Measurements from ENCODE around the gene MAT1A. TPM values are rescaled to one million over a fixed set of nuclear protein-coding genes. Genes with fewer than 3 reads are reported as not detected.

Gene MAT1A
- not detected in 2 replicates for total RNA-seq

DNA sequence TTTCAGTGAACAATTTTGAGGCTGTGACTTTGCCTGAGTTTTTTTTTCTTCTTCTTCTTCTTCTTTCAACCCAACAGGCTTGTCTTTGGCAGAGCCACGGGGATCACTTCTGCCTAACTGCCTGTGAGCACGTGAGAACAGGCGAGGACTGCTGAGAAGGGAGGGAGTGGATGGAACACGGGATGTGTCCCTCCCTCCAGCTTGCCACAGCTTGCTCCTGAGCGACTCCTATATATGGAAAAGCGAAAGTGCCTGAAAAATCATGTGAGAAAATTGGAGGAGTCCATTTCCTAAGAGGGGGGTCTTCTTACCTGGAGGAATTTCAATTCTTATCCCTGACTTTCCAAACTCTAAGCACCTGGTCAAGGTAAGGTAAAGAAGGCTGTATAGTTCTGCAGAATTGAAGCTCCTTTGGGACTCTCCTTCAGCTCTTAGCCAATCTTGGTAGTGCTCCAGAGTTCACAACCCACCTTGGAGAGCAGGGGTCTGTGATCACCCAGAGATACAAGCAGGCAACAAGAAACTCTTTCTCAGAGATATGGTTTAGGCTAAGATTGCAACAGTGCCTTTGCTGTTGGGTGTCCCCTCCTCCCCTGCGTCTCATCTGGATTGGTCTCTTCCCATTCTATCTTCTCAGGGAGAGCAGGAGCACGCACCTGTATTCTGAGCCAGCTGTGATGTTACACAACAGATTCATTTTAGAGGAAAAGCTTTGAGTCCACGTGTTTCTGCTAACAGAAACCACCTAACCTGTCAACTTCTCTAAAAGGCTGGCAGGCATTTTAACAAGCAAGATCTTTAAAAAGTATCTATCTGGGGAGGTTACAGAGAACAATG, at the start of gene MAT1A:
Gene MAT1A, minus strand, starts transcription at position 208 of the 837 bp plus-strand sequence. CDS start 235 bp downstream, outside the sequence.

Other genes starting within 250 kb of the MAT1A start
- gene TMEM254, start 211.0 kb downstream of the MAT1A start, total RNA-seq = 15.4 and 22.1 TPM in 2 replicates
- gene PLAC9, start 156.9 kb downstream of the MAT1A start, total RNA-seq = 25.4 and 28.7 TPM in 2 replicates
- gene ANXA11, start 84.1 kb downstream of the MAT1A start, total RNA-seq = 155 and 180 TPM in 2 replicates
- gene DYDC1, start 67.1 kb upstream of the MAT1A start, total RNA-seq = not detected in 2 replicates
- gene DYDC2, start 67.1 kb upstream of the MAT1A start, total RNA-seq = not detected in 2 replicates
- gene PRXL2A, start 118.9 kb upstream of the MAT1A start, total RNA-seq = 4.2 and 6.7 TPM in 2 replicates
- 15.3 and 15.4 TPM in 2 replicates for gene TSPAN14, start 164.7 kb upstream of the MAT1A start, total RNA-seq
- gene SH2D4B, start 248.2 kb upstream of the MAT1A start, total RNA-seq = not detected in 2 replicates

All from articular chondrocyte of knee joint (primary cell).